GM21423 (cell line): Measurements from ENCODE around the gene TTLL10.

Experiments used
- ATAC-seq: cut with Tn5 transposase; IDR thresholded peaks from one replicate; pipeline ENCODE4 v1.9.1; 2021; ENCODE audit warnings: mild to moderate bottlenecking, moderate library complexity; ENCODE audit not compliant: unreplicated experiment

Gene TTLL10

GRCh38 chr1:1157426-1157913 lies 16.2 kb upstream of the TTLL10 start:
- peak; percentile 32 for ATAC-seq

GRCh38 chr1:1157914-1158710 lies 15.6 kb upstream of the TTLL10 start:
- peak; percentile 43 for ATAC-seq

GRCh38 chr1:1160281-1160930 lies 13.3 kb upstream of the TTLL10 start:
- no peak for ATAC-seq

- no peak for ATAC-seq
Measured at GRCh38 chr1:1161078-1161682, 12.5 kb upstream of the TTLL10 start.

GRCh38 chr1:1161683-1162079 lies 12.0 kb upstream of the TTLL10 start:
- no peak for ATAC-seq

GRCh38 chr1:1162597-1163537 lies 10.8 kb upstream of the TTLL10 start:
- no peak for ATAC-seq

GRCh38 chr1:1163538-1164070 lies 10.1 kb upstream of the TTLL10 start:
- no peak for ATAC-seq

- no peak for ATAC-seq
Measured at GRCh38 chr1:1164361-1164700, 9.3 kb upstream of the TTLL10 start.

- ATAC-seq = no peak
Measured at GRCh38 chr1:1164701-1165451, 8.8 kb upstream of the TTLL10 start.

- no peak for ATAC-seq
Measured at GRCh38 chr1:1165485-1165884, 8.2 kb upstream of the TTLL10 start.

GRCh38 chr1:1165900-1166421 lies 7.7 kb upstream of the TTLL10 start:
- no peak for ATAC-seq

- no peak for ATAC-seq
Measured at GRCh38 chr1:1166642-1167397, 6.9 kb upstream of the TTLL10 start.

GRCh38 chr1:1167398-1167821 lies 6.3 kb upstream of the TTLL10 start:
- ATAC-seq = no peak

GRCh38 chr1:1167841-1168450 lies 5.7 kb upstream of the TTLL10 start:
- no peak for ATAC-seq

- no peak for ATAC-seq
Measured at GRCh38 chr1:1168451-1169411, 4.9 kb upstream of the TTLL10 start.

- no peak for ATAC-seq
Measured at GRCh38 chr1:1169429-1170214, 4.1 kb upstream of the TTLL10 start.
